GM12874 (cell line): ENCODE results near the gene LINGO4.

Experiments used
- CTCF ChIP-seq: IDR thresholded peaks from 2 replicates; pipeline ENCODE4 v1.5.1; 2011; ENCODE audit warnings: low read depth, mild to moderate bottlenecking, control low read depth, low read length, moderate library complexity; ENCODE audit not compliant: insufficient read depth

The LINGO4 gene

GRCh38 chr1:151832318-151832980 lies 27.2 kb upstream of the LINGO4 start:
- no peak for TF ChIP-seq CTCF

GRCh38 chr1:151831605-151832004 lies 26.4 kb upstream of the LINGO4 start, which contains the start of gene RORC:
TSS of gene RORC (minus strand) at chr1:151831802. CDS start at chr1:151831764, 38 bp downstream.
- TF ChIP-seq CTCF, result no peak

- no peak for TF ChIP-seq CTCF
Measured at GRCh38 chr1:151831256-151831591, 26.0 kb upstream of the LINGO4 start.

- TF ChIP-seq CTCF, result no peak
Measured at GRCh38 chr1:151830055-151830454, 24.8 kb upstream of the LINGO4 start.

GRCh38 chr1:151829352-151830046 lies 24.3 kb upstream of the LINGO4 start:
- no peak for TF ChIP-seq CTCF

GRCh38 chr1:151828921-151829320 lies 23.7 kb upstream of the LINGO4 start:
- no peak for TF ChIP-seq CTCF

GRCh38 chr1:151827853-151828252 lies 22.6 kb upstream of the LINGO4 start:
- TF ChIP-seq CTCF, result no peak
